Epithelial cell of esophagus (primary cell): Measurements from ENCODE around the gene FIS1.
"Not testable (repeated sequence)": the region's sequence is repeated elsewhere in the genome, so short reads cannot be mapped to it uniquely, and the experiment has no call there.

Source experiments
- DNase-seq: peaks from one replicate; pipeline ENCODE4 v3.0.0; 2010; ENCODE audit warnings: low read depth
- H3K4me3 ChIP-seq: 2 replicates; pipeline ENCODE4 v1.5.1; 2011; ENCODE audit warnings: mild to moderate bottlenecking, low read length, control low read depth
- TF ChIP-seq, protein P1 (sequence below): IDR thresholded peaks from 2 replicates; pipeline ENCODE4 v1.5.1; 2011; ENCODE audit warnings: low read depth, mild to moderate bottlenecking, low read length, control low read depth, inconsistent platforms; ENCODE audit not compliant: insufficient read depth; ENCODE audit errors: missing control alignments

FIS1 gene

GRCh38 chr7:101265622-101266516 is 21.0 kb upstream of the FIS1 start:
- H3K4me3 ChIP-seq, result no peak overlapping the region
- TF ChIP-seq, protein P1, sequence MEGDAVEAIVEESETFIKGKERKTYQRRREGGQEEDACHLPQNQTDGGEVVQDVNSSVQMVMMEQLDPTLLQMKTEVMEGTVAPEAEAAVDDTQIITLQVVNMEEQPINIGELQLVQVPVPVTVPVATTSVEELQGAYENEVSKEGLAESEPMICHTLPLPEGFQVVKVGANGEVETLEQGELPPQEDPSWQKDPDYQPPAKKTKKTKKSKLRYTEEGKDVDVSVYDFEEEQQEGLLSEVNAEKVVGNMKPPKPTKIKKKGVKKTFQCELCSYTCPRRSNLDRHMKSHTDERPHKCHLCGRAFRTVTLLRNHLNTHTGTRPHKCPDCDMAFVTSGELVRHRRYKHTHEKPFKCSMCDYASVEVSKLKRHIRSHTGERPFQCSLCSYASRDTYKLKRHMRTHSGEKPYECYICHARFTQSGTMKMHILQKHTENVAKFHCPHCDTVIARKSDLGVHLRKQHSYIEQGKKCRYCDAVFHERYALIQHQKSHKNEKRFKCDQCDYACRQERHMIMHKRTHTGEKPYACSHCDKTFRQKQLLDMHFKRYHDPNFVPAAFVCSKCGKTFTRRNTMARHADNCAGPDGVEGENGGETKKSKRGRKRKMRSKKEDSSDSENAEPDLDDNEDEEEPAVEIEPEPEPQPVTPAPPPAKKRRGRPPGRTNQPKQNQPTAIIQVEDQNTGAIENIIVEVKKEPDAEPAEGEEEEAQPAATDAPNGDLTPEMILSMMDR, result no peak
- DNase-seq, result no peak

DNA sequence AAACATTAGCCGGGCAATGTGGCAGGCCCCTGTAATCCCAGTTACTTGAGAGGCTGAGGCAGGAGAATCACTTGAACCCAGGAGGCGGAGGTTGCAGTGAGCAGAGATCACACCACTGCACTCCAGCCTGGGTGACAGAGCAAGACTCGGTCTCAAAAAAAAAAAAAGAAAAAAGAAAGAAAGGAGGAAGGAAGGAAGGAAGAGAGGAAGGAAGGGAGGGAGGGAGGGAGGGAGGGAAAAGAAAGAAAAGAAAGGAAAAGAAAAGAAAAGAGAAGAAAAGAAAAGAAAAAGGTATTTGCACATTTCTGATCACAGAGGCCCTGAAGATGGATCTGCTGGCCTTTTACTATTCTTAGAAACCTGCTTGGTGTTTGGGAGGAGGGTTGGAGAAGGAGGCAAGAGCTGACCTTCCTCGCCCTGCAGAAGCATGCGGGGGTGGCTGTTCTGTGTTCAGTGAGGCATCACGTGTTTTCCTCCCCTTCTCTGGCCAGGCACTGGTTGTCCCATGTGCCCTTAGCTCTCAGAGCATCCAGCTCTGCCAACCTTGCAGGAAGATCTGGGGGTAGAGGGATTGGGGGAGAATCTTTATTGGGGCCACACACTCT is 19.3 kb upstream of the FIS1 start:
- not testable (repeated sequence) for H3K4me3 ChIP-seq, DNase-seq

DNA sequence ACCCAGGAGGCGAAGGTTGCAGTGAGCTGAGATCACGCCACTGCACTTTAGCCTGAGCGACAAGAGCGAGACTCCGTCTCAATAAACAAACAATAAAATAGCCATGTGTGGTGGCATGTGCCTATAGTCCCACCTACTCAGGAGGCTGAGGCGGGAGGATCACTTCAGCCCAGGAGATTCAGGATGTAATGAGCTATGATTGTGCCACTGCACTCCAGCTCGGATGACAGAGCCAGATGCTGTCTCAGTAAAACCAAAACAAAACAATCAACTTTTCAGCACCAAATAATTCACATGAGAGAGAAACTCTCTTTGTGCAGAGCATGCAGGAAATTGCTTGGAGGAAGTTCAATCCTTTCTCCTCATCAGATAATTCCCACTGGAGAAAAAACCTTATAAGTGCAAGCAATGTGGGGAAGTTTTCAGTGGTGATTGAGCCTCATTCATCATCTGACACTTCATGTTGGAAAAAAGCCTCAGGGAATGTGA is 13.4 kb upstream of the FIS1 start:
- no peak overlapping the region for H3K4me3 ChIP-seq
- DNase-seq, result no peak
- TF ChIP-seq, protein P1, result no peak

GRCh38 chr7:101255796-101256195 is 10.9 kb upstream of the FIS1 start:
- no peak for DNase-seq
- H3K4me3 ChIP-seq, result no peak overlapping the region
- TF ChIP-seq, protein P1, result no peak

GRCh38 chr7:101253199-101253598 is 8.3 kb upstream of the FIS1 start:
- not testable (repeated sequence) for H3K4me3 ChIP-seq

DNA sequence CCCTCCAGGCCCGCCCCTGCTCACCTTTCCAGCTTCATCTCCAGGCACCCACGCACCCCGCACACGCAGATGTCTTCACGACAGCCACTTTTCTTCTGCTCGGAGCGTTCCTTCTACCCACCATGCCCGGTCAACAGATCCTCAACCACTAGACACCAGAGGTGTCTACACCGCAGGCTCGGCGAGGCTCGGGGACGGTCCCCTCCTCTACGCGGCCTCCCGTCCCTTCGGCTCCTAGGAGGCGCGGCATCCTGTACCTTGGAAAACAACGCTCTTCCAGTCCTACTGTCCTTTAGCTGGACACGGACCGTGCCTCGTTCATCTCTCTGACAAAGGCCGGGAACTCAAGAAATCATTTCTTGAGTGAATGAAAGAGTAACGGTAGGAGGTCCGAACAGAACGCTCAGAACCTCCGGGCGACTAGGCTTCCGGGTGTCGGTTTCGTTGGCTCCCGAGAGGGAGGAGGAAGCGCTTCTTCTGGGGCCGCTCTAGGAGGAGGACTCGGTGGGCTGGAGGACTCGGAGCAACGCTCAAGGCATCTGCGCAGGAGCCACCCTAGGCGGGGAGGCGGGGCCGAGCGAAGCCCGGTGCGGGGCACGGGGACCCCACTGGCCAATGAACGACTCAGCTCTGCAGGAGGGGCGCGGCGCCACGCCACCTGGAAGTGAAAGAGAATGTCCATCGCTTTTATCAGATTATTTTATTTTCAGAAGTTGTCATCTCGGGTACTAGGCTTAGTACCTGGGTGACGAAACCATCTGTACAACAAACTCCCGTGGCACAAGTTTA is 7.2 kb upstream of the FIS1 start:
- DNase-seq, result peak; percentile 99
- H3K4me3 ChIP-seq, result peak overlapping the region; percentile 84
- TF ChIP-seq, protein P1, result no peak

More at GRCh38 chr7:101253199-101253598, 8.3 kb upstream of the FIS1 start:
- DNase-seq, result not testable (repeated sequence)

- H3K4me3 ChIP-seq, result no peak overlapping the region
- TF ChIP-seq, protein P1, result no peak
- no peak for DNase-seq
Measured at GRCh38 chr7:101250324-101250723, 5.4 kb upstream of the FIS1 start.
